Caco-2 (cell line): ENCODE data around the gene BICDL2. TPM values are rescaled to one million over a fixed set of nuclear protein-coding genes. Genes with fewer than 3 reads are reported as not detected.

ENCODE experiments used
- BruUV-seq: library from RNA; stranded (reverse); fragments of 400-500 nt; replicated peaks from 2 replicates; lab custom pipeline; 2021; lab: Mats Ljungman, UMichigan
- CTCF ChIA-PET: fragments of 300-600 bp; sonication (Branson Sonifier 250); formaldehyde crosslinking; loops from one replicate; lab custom pipeline; 2022; ENCODE audit warnings: antibody characterized with exemption; lab: Charles Lee
- POLR2A ChIA-PET: fragments of 300-600 bp; sonication (Branson Sonifier 250); formaldehyde crosslinking; loops from one replicate; lab custom pipeline; 2022; ENCODE audit warnings: antibody characterized with exemption; lab: Charles Lee
- DNase-seq, 2 experiments: peaks; one replicate each; pipeline versions ENCODE4 v3.0.0 to v3.0.0-alpha.2; 2020 to 2022
- H3K27me3 ChIP-seq: replicated peaks from 2 replicates; pipeline ENCODE4 v1.6.0; 2011; ENCODE audit warnings: low read length; ENCODE audit not compliant: control insufficient read depth, insufficient read depth
- H3K36me3 ChIP-seq: 2 replicates; pipeline ENCODE4 v1.5.1; 2011; ENCODE audit warnings: low read length; ENCODE audit not compliant: control insufficient read depth, insufficient read depth
- H3K4me1 ChIP-seq: fragments of 250-450 bp; sonication (Bioruptor Pico); 2 replicates; pipeline ENCODE4 v1.5.1; 2020; ENCODE audit warnings: mild to moderate bottlenecking
- H3K4me3 ChIP-seq: 2 replicates; pipeline ENCODE4 v1.5.1; 2011; ENCODE audit warnings: low read depth, mild to moderate bottlenecking, control low read depth, low read length
- H3K9me3 ChIP-seq: fragments of 250-450 bp; sonication (Bioruptor Pico); 2 replicates; pipeline ENCODE4 v1.5.1; 2020; ENCODE audit warnings: mild to moderate bottlenecking, moderate library complexity
- H3K27ac Mint-ChIP-seq: one replicate; pipeline ENCODE4 v1.8.0; 2022; ENCODE audit warnings: mixed read lengths; ENCODE audit not compliant: unreplicated experiment
- H3K27me3 Mint-ChIP-seq: one replicate; pipeline ENCODE4 v1.8.0; 2022; ENCODE audit warnings: mixed read lengths; ENCODE audit not compliant: insufficient read depth, unreplicated experiment
- H3K36me3 Mint-ChIP-seq: one replicate; pipeline ENCODE4 v1.8.0; 2022; ENCODE audit warnings: mild to moderate bottlenecking, mixed read lengths; ENCODE audit not compliant: insufficient read depth, unreplicated experiment
- H3K4me1 Mint-ChIP-seq: one replicate; pipeline ENCODE4 v1.8.0; 2022; ENCODE audit warnings: low read depth, mixed read lengths; ENCODE audit not compliant: unreplicated experiment
- H3K4me3 Mint-ChIP-seq: one replicate; pipeline ENCODE4 v1.8.0; 2022; ENCODE audit warnings: mild to moderate bottlenecking, moderate library complexity, mixed read lengths; ENCODE audit not compliant: unreplicated experiment
- H3K9me3 Mint-ChIP-seq: one replicate; pipeline ENCODE4 v1.8.0; 2022; ENCODE audit warnings: mixed read lengths; ENCODE audit not compliant: unreplicated experiment
- intact Hi-C: fragments of 100-400 bp; cut with micrococcal nuclease; formaldehyde crosslinking; loops from one replicate; pipeline ENCODE4 v1.10.0; 2022; ENCODE audit not compliant: unreplicated experiment
- total RNA-seq: library from RNA; stranded (reverse); gene quantifications from 2 replicates; pipeline ENCODE4 v1.2.3, GENCODE V29; 2022
- TF ChIP-seq, protein P1 (sequence below), 2 experiments: fragments of 200-600 bp in 1 of 2; IDR thresholded peaks; 1 replicate in 1 of 2; 2 replicates in 1 of 2; pipeline versions ENCODE4 v1.5.1 to v1.8.0; 2011 to 2022; ENCODE audit warnings: antibody characterized with exemption in 1 of 2, control low read depth in 1 of 2, inconsistent platforms in 1 of 2, low read depth in 1 of 2, low read length in 1 of 2, mild to moderate bottlenecking in 1 of 2, moderate library complexity in 1 of 2; ENCODE audit not compliant: insufficient read depth in 1 of 2, severe bottlenecking in 1 of 2, unreplicated experiment in 1 of 2

Gene BICDL2
- total RNA-seq, 1 experiment from 2014 or later = 10.6 TPM

DNA sequence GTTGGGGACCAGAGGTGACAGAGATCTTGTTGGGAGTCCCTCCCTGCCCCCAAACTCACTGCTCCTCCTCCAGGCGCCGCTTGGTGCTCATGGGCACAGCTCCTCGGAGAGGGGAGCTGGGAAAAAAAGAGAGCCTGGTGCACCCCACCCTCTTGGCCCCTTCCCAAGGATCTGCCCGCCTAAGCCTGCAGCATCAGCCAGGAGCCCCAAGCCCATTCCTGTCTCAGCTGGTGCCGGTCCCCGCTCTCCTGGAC lies 13.4 kb downstream of the BICDL2 start:
- Histone ChIP-seq H3K9me3 (no peaks in the 10 kb centered on the region), H3K4me1 (peaks cover 26% of the 10 kb centered on the region), H3K36me3 (peaks cover 6% of the 10 kb centered on the region), H3K27me3 (no peaks in the 10 kb centered on the region), H3K4me3 (peak overlapping the region; percentile 69)
- intact Hi-C loops = no loop called here
- Mint-ChIP-seq H3K27me3 (no peaks in the 10 kb centered on the region), H3K4me1 (peaks cover 24% of the 10 kb centered on the region), H3K36me3 (peaks cover 81% of the 10 kb centered on the region), H3K27ac (peak overlapping the region; percentile 89), H3K9me3 (no peaks in the 10 kb centered on the region), H3K4me3 (peak overlapping the region; percentile 72)
- BruUV-seq = no TSS peak
- DNase-seq = peak in 1 of 2 experiments; percentile 62
- TF ChIP-seq, protein P1, sequence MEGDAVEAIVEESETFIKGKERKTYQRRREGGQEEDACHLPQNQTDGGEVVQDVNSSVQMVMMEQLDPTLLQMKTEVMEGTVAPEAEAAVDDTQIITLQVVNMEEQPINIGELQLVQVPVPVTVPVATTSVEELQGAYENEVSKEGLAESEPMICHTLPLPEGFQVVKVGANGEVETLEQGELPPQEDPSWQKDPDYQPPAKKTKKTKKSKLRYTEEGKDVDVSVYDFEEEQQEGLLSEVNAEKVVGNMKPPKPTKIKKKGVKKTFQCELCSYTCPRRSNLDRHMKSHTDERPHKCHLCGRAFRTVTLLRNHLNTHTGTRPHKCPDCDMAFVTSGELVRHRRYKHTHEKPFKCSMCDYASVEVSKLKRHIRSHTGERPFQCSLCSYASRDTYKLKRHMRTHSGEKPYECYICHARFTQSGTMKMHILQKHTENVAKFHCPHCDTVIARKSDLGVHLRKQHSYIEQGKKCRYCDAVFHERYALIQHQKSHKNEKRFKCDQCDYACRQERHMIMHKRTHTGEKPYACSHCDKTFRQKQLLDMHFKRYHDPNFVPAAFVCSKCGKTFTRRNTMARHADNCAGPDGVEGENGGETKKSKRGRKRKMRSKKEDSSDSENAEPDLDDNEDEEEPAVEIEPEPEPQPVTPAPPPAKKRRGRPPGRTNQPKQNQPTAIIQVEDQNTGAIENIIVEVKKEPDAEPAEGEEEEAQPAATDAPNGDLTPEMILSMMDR (IDR thresholded peaks at IDR 0.05; ENCODE audit: insufficient read depth in 1 of 2, low read depth in 1 of 2, low read length in 1 of 2, severe bottlenecking in 1 of 2, unreplicated experiment in 1 of 2) = no peak
- ChIA-PET POLR2A (interaction anchor here (0.6 to 5.8 kb wide), 4 partner anchors 13 to 135 kb away, joined by 3 to 83 read pairs (median 8); no protein-coding TSS in a partner anchor), CTCF (interaction anchor here (1.1 to 6.9 kb wide), 3 partner anchors 8 to 54 kb away, joined by 3 to 113 read pairs (median 33); no protein-coding TSS in a partner anchor)

- peaks cover 29% of the 10 kb centered on the region for H3K4me1 ChIP-seq
- peak overlapping the region; percentile 69 for H3K4me3 ChIP-seq
- Mint-ChIP-seq H3K27ac (peak overlapping the region; percentile 89), H3K27me3 (no peaks in the 10 kb centered on the region), H3K9me3 (no peaks in the 10 kb centered on the region), H3K4me1 (peaks cover 24% of the 10 kb centered on the region), H3K36me3 (peaks cover 76% of the 10 kb centered on the region), H3K4me3 (peak overlapping the region; percentile 72)
- no peaks in the 10 kb centered on the region for H3K9me3 ChIP-seq
- TF ChIP-seq, protein P1 (IDR thresholded peaks at IDR 0.05; ENCODE audit: insufficient read depth in 1 of 2, low read depth in 1 of 2, low read length in 1 of 2, severe bottlenecking in 1 of 2, unreplicated experiment in 1 of 2) = no peak
- no peaks in the 10 kb centered on the region for H3K27me3 ChIP-seq
- ChIA-PET CTCF (interaction anchor here (0.6 to 6.9 kb wide), 5 partner anchors 8 to 53 kb away, joined by 3 to 113 read pairs (median 5); no protein-coding TSS in a partner anchor), POLR2A (interaction anchor here (0.6 to 5.8 kb wide), 7 partner anchors 13 to 155 kb away, joined by 3 to 83 read pairs (median 6); no protein-coding TSS in a partner anchor)
- DNase-seq = no peak
- BruUV-seq = no TSS peak
- peaks cover 6% of the 10 kb centered on the region for H3K36me3 ChIP-seq
- intact Hi-C loops = no loop called here
These were observed 13.9 kb downstream of the BICDL2 start for GRCh38 chr16:3022684-3023414.

- H3K4me1 Mint-ChIP-seq = peaks cover 21% of the 10 kb centered on the region
- no peaks in the 10 kb centered on the region for H3K9me3 Mint-ChIP-seq
- Histone ChIP-seq H3K9me3 (no peaks in the 10 kb centered on the region), H3K4me1 (peaks cover 33% of the 10 kb centered on the region), H3K4me3 (peak overlapping the region; percentile 69), H3K36me3 (peaks cover 6% of the 10 kb centered on the region), H3K27me3 (no peaks in the 10 kb centered on the region)
- no TSS peak for BruUV-seq
- no peaks in the 10 kb centered on the region for H3K27me3 Mint-ChIP-seq
- TF ChIP-seq, protein P1 (IDR thresholded peaks at IDR 0.05; ENCODE audit: insufficient read depth in 1 of 2, low read depth in 1 of 2, low read length in 1 of 2, severe bottlenecking in 1 of 2, unreplicated experiment in 1 of 2) = no peak
- H3K36me3 Mint-ChIP-seq = peaks cover 73% of the 10 kb centered on the region
- peak; percentile 88 to 90 for DNase-seq
- ChIA-PET POLR2A (interaction anchor here (0.6 to 5.8 kb wide), 4 partner anchors 17 to 154 kb away, joined by 4 to 83 read pairs (median 8); no protein-coding TSS in a partner anchor), CTCF (interaction anchor here (0.6 to 6.9 kb wide), 4 partner anchors 9 to 21 kb away, joined by 3 to 113 read pairs (median 19); no protein-coding TSS in a partner anchor)
- peak overlapping the region; percentile 89 for H3K27ac Mint-ChIP-seq
- H3K4me3 Mint-ChIP-seq = peak overlapping the region; percentile 72
- intact Hi-C loops = no loop called here
These were observed 14.5 kb downstream of the BICDL2 start for GRCh38 chr16:3022208-3022683.
